IMR-90 (cell line): Measurements from ENCODE around the gene RUFY2. TPM values are rescaled to one million over a fixed set of nuclear protein-coding genes. Genes with fewer than 3 reads are reported as not detected.

Experiments used
- ATAC-seq: fragments of 200-7000 bp; cut with Tn5 transposase; 2 replicates; pipeline ENCODE4 v1.9.1; 2020; ENCODE audit warnings: low read depth, mild to moderate bottlenecking, moderate library complexity
- BruUV-seq: library from RNA; stranded (reverse); fragments of 400-500 nt; replicated peaks from 2 replicates; lab custom pipeline; 2021; lab: Mats Ljungman, UMichigan
- CTCF ChIA-PET: fragments of 300-600 bp; formaldehyde crosslinking; extraction: SDS; loops from one replicate; lab custom pipeline; 2021; ENCODE audit warnings: antibody characterized with exemption; lab: Yijun Ruan, JAX
- POLR2A ChIA-PET: fragments of 300-600 bp; sonication (Branson Sonifier 250); formaldehyde crosslinking; loops from one replicate; lab custom pipeline; 2022; ENCODE audit warnings: antibody characterized with exemption; ENCODE audit not compliant: unreplicated experiment; lab: Charles Lee
- DNase-seq: peaks from one replicate; pipeline ENCODE4 v3.0.0; 2013
- H2AFZ ChIP-seq: replicated peaks from 2 replicates; pipeline ENCODE3; 2013; ENCODE audit warnings: low read length, mild to moderate bottlenecking; ENCODE audit not compliant: poor library complexity
- H2AK5ac ChIP-seq: 2 replicates; pipeline ENCODE4 v1.6.1; 2013; ENCODE audit warnings: low read depth, low read length, inconsistent platforms
- H2AK9ac ChIP-seq: replicated peaks from 2 replicates; pipeline ENCODE3; 2013; ENCODE audit warnings: mild to moderate bottlenecking, low read depth, low read length, moderate library complexity; ENCODE audit not compliant: poor library complexity
- H2BK120ac ChIP-seq: 2 replicates; pipeline ENCODE4 v1.6.1; 2013; ENCODE audit warnings: low read depth, low read length, inconsistent platforms
- H2BK15ac ChIP-seq: 3 replicates; pipeline ENCODE4 v1.6.1; 2013; ENCODE audit warnings: low read depth, low read length, inconsistent platforms
- H2BK20ac ChIP-seq: 2 replicates; pipeline ENCODE4 v1.6.1; 2013; ENCODE audit warnings: low read depth, mild to moderate bottlenecking, inconsistent platforms, low read length, moderate library complexity
- H2BK5ac ChIP-seq: 2 replicates; pipeline ENCODE4 v1.6.1; 2013; ENCODE audit warnings: mild to moderate bottlenecking, low read depth, low read length, inconsistent platforms; ENCODE audit not compliant: poor library complexity, severe bottlenecking
- H3K14ac ChIP-seq: replicated peaks from 2 replicates; pipeline ENCODE4 v1.6.1; 2013; ENCODE audit warnings: low read depth, low read length, inconsistent platforms
- H3K18ac ChIP-seq: 2 replicates; pipeline ENCODE4 v1.6.1; 2013; ENCODE audit warnings: low read depth, low read length, control low read depth
- H3K23ac ChIP-seq: 2 replicates; pipeline ENCODE4 v1.6.1; 2013; ENCODE audit warnings: low read depth, low read length, inconsistent platforms
- H3K27ac ChIP-seq: 2 replicates; pipeline ENCODE4 v1.5.1; 2013; ENCODE audit warnings: mild to moderate bottlenecking, control low read depth, low read length; ENCODE audit not compliant: insufficient read depth
- H3K27me3 ChIP-seq: 2 replicates; pipeline ENCODE4 v1.6.1; 2013; ENCODE audit warnings: low read length; ENCODE audit not compliant: control insufficient read depth, insufficient read depth
- H3K36me3 ChIP-seq: 2 replicates; pipeline ENCODE4 v1.6.1; 2013; ENCODE audit warnings: low read length, mixed read lengths; ENCODE audit not compliant: control insufficient read depth, insufficient read depth
- H3K4ac ChIP-seq: 2 replicates; pipeline ENCODE4 v1.6.1; 2013; ENCODE audit warnings: low read depth, low read length, inconsistent platforms
- H3K4me1 ChIP-seq: 2 replicates; pipeline ENCODE4 v1.6.1; 2013; ENCODE audit warnings: low read length, mixed read lengths; ENCODE audit not compliant: control insufficient read depth, insufficient read depth
- H3K4me2 ChIP-seq: 2 replicates; pipeline ENCODE4 v1.6.1; 2013; ENCODE audit warnings: low read depth, mild to moderate bottlenecking, control low read depth, low read length, moderate library complexity
- H3K4me3 ChIP-seq: 2 replicates; pipeline ENCODE4 v1.5.1; 2013; ENCODE audit warnings: low read depth, mild to moderate bottlenecking, control low read depth, low read length, moderate library complexity; ENCODE audit not compliant: insufficient read depth
- H3K56ac ChIP-seq: 2 replicates; pipeline ENCODE4 v1.6.1; 2013; ENCODE audit warnings: low read length, inconsistent platforms; ENCODE audit not compliant: insufficient read depth; ENCODE audit errors: extremely low read depth
- H3K79me1 ChIP-seq, 2 experiments: 2 replicates each; pipeline ENCODE4 v1.6.1; 2013; ENCODE audit warnings: low read length in 2 of 2, inconsistent platforms in 1 of 2, low read depth in 1 of 2
- H3K9ac ChIP-seq: 2 replicates; pipeline ENCODE4 v1.6.1; 2013; ENCODE audit warnings: low read depth, low read length, control low read depth
- H3K9me1 ChIP-seq: 2 replicates; pipeline ENCODE4 v1.6.1; 2013; ENCODE audit warnings: low read length, inconsistent platforms; ENCODE audit not compliant: insufficient read depth
- H3K9me3 ChIP-seq: 2 replicates; pipeline ENCODE4 v1.6.1; 2013; ENCODE audit warnings: low read length; ENCODE audit not compliant: control insufficient read depth, insufficient read depth
- H4K20me1 ChIP-seq: 2 replicates; pipeline ENCODE4 v1.6.1; 2013; ENCODE audit warnings: low read length, inconsistent platforms; ENCODE audit not compliant: insufficient read depth
- H4K5ac ChIP-seq: 2 replicates; pipeline ENCODE4 v1.6.1; 2013; ENCODE audit warnings: mild to moderate bottlenecking, low read depth, low read length, control low read depth
- H4K8ac ChIP-seq, 2 experiments: 2 replicates each; pipeline ENCODE4 v1.6.1; 2013; ENCODE audit warnings: low read depth in 2 of 2, low read length in 2 of 2, control low read depth in 1 of 2, inconsistent platforms in 1 of 2
- H4K91ac ChIP-seq: 2 replicates; pipeline ENCODE4 v1.6.1; 2013; ENCODE audit warnings: low read depth, low read length, inconsistent platforms; ENCODE audit not compliant: insufficient read depth
- MXI1 ChIP-seq: IDR thresholded peaks from 2 replicates; pipeline ENCODE4 v1.6.1; 2012; ENCODE audit warnings: low read depth, mild to moderate bottlenecking, low read length, moderate library complexity, borderline replicate concordance
- NFE2L2 ChIP-seq: fragments of 150-350 bp; IDR thresholded peaks from 2 replicates; pipeline ENCODE4 v1.6.1; 2016; ENCODE audit warnings: low read depth, mild to moderate bottlenecking, low read length
- WGBS, 2 experiments: methylation state at CpG; one replicate each; pipeline versions ENCODE4 v1.1.5 to v1.1.7; 2013; ENCODE audit warnings: missing lambda C conversion rate in 2 of 2; ENCODE audit not compliant: insufficient read length in 1 of 2; ENCODE audit errors: extremely low coverage in 2 of 2; 5-methylcytosine and 5-hydroxymethylcytosine counted together
- dilution Hi-C: fragments of 300-500 bp; cut with HindIII; formaldehyde crosslinking; loops from one replicate; pipeline ENCODE4 v1.14.3; 2018; ENCODE audit warnings: low sequenced_read_pairs; ENCODE audit not compliant: unreplicated experiment
- in situ Hi-C: fragments of 300-500 bp; cut with MboI; formaldehyde crosslinking; loops from 3 replicates; pipeline ENCODE4 v1.14.3; 2019; ENCODE audit warnings: low sequenced_read_pairs, inconsistent platforms, mixed read lengths
- intact Hi-C: fragments of 100-400 bp; cut with micrococcal nuclease; formaldehyde crosslinking; loops from 2 replicates; pipeline ENCODE4 v1.10.0; 2022
- polyA plus RNA-seq, 3 experiments: library from polyadenylated mRNA; depleted of rRNA; stranded (reverse); fragments of >200 nt; gene quantifications; 2 replicates each; pipeline ENCODE4 v1.2.3, GENCODE V29; 2012; ENCODE audit warnings: low replicate concordance in 1 of 3
- total RNA-seq: library from RNA; depleted of rRNA; stranded (reverse); fragments of >200 nt; gene quantifications from 2 replicates; pipeline ENCODE4 v1.2.3, GENCODE V29; 2012

The RUFY2 gene
- total and polyA plus RNA-seq, 2 of the 4 experiments (the other 2 are of a cell fraction): 6.7 to 6.8 TPM

GRCh38 chr10:68301301-68301700 is 105.8 kb downstream of the RUFY2 start:
- ATAC-seq (no peak), DNase-seq (no peak)
- H3K4me2 ChIP-seq: no peak overlapping the region
- H3K4ac ChIP-seq: no peak overlapping the region
- H3K23ac ChIP-seq: no peak overlapping the region
- no peak overlapping the region for H3K4me3 ChIP-seq
- H3K9me3 ChIP-seq: no peaks in the 10 kb centered on the region
- intact Hi-C loops (no loop called here), dilution Hi-C loops (no loop called here), in situ Hi-C loops (loop anchor here (5.0 kb wide), 1 partner anchor 214 kb away; no protein-coding TSS in a partner anchor)
- H4K20me1 ChIP-seq: no peaks in the 10 kb centered on the region
- H3K18ac ChIP-seq: no peak overlapping the region
- no peak overlapping the region for H2BK20ac ChIP-seq
- no peak for TF ChIP-seq NFE2L2
- TF ChIP-seq MXI1: no peak
- no peaks in the 10 kb centered on the region for H3K79me1 ChIP-seq
- POLR2A ChIA-PET: no interaction called here
- H3K9me1 ChIP-seq: no peaks in the 10 kb centered on the region
- no peak overlapping the region for H2AK5ac ChIP-seq
- no peak overlapping the region for H2BK5ac ChIP-seq
- H2BK120ac ChIP-seq: no peak overlapping the region
- H4K91ac ChIP-seq: no peak overlapping the region
- no peaks in the 10 kb centered on the region for H3K36me3 ChIP-seq
- H3K27ac ChIP-seq: no peak overlapping the region
- no peak overlapping the region for H2AK9ac ChIP-seq
- no peak overlapping the region for H2AFZ ChIP-seq
- H3K27me3 ChIP-seq: no peaks in the 10 kb centered on the region
- H2BK15ac ChIP-seq: no peak overlapping the region
- no peak overlapping the region for H4K5ac ChIP-seq
- H3K14ac ChIP-seq: no peak overlapping the region
- no CpG with 5 or more reads among the region's 3 CpGs for WGBS, 2 experiments
- H3K9ac ChIP-seq: no peak overlapping the region
- CTCF ChIA-PET: interaction anchor here (0.6 to 3.4 kb wide), 12 partner anchors 26 to 234 kb away, joined by 3 to 28 read pairs (median 4); partner anchors contain the start of genes ATOH7 and PBLD
- peaks cover 4% of the 10 kb centered on the region; the same call in 1 of the 2 replicates for H3K4me1 ChIP-seq
- no TSS peak for BruUV-seq
- H3K56ac ChIP-seq: no peak overlapping the region
- no peak overlapping the region for H4K8ac ChIP-seq
